Measurements from ENCODE around the gene KNDC1. TPM values are rescaled to one million over a fixed set of nuclear protein-coding genes. Genes with fewer than 3 reads are reported as not detected.
"Not testable (repeated sequence)": the region's sequence is repeated elsewhere in the genome, so short reads cannot be mapped to it uniquely, and the experiment has no call there.

Gene KNDC1
- polyA plus RNA-seq, 1 donor = 10.7 TPM

DNA sequence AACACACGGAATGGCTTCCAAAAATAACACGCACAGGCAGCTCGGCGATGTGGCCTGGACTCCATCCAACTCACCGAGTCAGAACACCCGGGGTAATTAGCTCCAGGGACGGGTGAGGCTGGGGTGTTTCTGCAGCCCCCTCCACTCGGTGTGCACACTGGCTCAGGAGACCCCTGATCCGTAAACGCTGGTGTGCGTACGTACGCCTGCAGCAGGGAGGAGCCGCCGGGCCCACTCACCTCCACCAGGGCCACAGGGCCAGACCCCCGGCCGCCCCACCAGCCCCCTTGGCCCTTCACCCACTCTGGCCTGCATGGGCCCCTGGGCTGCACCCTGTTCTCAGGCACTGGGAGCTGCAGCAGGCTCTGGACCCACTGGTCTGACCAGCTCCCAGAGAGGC lies 47.6 kb downstream of the KNDC1 start:
- DNase-seq = no peak

DNA sequence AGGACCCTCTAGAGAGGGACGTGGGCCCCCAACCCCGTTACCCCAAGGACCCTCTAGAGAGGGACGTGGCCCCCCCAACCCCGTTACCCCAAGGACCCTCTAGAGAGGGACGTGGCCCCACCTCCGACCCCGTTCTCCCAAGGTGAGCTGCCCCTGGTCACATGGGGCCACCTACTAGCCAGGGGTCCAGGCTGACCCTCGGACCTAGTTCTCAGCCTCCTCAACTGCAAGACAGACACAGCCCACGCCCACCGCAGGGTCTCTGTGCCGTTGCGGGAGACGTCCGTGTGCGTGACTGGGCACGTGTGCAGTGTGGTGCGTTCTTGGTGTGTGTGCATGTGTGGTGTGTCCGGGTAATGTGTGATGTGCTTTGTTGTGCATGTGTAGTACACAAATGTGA lies 48.4 kb downstream of the KNDC1 start:
- no peak for DNase-seq

DNA sequence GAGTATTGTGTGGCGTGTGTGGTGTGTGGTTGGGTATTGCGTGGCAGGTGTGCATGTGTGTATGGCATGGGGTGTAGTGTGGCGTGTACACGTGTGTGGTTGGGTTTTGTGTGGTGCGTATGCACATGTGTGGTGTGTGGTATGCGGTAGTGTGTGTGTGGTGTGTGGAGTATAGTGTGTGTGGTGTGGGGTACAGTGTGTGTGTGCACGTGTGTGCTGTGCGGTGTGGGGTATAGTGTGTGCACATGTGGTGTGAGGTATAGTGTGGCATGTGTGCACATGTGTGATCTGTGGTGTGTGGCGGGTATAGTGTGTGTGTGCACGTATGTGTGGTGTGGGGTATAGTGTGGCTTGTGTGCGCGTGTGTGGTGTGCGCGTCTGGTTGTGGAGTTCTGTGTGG lies 49.1 kb downstream of the KNDC1 start:
- DNase-seq = no peak

DNA sequence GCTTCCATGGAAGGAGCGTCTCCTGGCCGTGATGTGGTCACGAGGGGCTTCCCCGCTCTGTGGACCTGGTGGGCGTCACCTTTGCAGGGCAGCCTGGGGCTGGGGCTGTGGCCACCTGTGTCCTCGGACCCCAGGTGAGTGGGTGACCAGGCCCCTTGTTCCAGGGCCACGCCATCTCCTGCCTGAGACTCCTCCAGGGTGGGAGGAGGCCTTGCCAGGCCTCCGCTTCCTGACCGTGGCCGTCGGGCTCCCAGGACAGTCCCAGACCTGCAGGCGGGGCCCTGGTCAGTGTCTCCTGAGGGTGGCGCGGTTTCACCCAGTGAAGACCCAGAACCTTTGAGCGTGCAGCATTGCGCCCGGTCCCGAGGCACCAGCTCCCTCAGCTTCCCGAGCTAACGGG lies 49.6 kb downstream of the KNDC1 start:
- DNase-seq = no peak

DNA sequence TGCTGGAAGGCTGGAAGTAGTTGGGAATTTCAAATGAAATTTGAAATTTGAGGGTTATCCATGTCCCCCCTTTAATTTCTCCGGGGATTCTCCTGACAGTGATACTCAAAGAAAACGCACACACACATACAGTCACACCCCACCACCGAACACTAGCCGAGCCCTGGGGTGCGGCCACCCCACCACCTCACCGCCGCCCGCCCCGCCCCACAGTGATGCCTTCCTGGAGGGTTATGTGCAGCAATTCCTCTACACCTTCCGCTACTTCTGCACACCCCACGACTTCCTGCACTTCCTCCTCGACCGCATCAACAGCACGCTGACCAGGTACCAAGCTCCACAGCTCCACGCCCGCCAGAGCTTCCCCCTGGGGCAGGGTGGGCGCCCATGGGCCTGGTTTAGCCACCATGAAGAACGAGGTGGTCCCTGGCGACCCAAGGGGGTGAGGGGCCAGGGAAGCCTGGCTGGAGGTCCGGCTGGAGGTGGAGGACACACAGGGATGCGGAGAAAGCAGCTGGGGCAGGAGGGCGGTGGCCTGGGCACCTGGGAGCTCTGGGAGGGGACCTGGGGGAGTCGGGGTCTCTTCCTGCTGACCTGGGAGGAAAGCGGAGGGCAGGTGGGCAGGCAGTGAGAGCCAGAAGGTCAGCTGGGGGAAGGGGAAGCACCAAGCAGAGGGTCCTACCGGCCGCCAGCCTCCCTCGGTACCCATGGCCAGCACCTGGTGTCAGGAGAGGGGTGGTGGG lies 50.5 kb downstream of the KNDC1 start:
- DNase-seq = no peak

DNA sequence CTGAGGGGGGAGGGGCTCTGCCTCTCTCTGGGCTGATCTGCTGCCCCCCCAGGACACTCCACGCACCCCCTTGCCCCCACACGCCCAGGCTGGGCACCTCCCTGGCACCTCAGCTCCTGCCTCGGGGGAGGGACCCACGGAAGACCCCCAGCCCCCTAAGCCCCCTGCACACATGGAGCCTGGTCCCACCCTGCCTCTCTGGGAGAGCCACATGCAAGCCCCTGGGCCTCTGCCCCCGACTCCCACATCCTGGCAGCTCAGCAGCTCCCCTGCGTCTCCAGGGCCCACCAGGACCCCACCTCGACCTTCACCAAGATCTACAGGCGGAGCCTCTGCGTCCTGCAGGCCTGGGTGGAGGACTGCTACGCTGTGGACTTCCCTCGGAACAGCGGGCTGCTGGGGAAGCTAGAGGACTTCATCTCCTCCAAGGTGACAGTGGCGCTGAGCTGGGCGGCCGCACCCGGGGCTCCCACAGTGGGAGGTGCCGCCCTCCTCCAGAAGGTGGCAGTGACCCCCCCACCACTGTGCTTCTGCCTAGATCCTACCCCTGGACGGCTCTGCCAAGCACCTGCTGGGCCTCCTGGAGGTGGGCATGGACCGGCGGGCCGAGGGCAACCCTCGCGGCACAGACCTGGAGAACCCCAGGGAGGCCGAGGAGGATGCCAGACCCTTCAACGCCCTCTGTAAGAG lies 51.3 kb downstream of the KNDC1 start:
- no peak for DNase-seq

DNA sequence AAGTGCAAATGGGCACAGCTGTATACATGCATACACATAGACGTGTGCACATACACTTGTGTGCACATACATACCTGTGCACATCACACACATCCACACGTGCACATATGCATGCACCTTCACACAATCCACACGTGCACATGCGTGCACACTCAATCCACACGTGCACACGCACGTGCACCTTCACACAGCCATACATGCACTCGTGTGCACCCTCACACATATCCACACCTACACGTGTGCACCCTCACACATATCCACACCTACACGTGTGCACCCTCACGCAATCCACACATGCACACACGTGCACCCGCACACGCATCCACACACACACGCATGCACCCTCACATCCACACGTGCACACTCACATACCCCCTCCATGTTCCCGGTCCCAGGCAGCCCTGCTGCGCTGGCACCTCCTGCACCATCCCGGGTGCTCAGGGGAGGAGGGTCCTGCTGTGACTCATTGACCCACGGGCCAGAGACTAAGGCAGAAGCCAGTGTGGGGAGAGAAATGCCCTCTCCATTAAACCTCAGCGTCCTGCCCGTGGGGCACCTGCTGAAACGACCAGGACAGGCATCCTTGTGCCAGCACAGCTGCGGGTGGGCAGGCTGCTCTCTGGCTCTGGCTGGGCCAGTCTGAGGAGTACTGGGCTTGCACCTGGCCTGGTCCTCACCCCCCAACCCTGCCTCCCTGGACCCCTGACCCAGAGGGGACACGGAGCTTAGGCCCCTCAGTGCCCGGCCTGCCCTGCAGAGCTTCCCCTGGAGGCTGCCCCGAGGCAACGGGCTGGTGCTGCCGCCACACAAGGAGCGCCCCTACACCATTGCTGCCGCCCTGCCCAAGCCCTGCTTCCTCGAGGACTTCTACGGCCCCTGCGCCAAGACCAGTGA lies 52.2 kb downstream of the KNDC1 start:
- no peak for DNase-seq

DNA sequence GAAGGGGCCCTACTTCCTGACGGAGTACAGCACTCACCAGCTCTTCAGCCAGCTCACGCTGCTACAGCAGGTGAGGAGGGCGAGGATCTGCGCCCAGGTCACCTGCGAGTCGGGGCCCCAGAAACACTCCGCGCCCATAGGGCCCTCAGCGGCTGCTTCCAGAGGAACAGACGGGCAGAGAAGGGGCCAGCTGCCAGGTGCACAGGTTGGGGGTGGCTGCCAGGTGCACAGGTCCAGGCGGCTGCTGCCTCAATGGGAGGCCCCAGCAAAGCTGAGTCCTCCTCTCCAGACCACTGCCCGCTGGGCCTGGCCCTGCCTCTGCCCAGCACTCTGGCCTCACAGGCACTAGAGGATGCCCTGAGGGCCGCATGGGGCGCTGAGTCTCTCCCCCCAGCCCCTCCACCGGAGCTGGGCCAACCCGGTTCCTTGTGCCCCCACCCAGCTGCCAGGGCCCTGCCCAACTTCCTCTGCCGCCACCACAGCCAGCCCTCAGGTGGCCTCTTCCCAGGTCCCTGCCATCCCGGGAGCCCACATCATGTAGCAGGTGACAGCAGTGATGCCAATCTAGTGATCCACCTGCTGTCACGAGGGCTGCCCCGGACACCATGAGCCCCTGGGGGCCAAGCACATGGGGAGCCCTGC lies 53.0 kb downstream of the KNDC1 start:
- DNase-seq = no peak

DNA sequence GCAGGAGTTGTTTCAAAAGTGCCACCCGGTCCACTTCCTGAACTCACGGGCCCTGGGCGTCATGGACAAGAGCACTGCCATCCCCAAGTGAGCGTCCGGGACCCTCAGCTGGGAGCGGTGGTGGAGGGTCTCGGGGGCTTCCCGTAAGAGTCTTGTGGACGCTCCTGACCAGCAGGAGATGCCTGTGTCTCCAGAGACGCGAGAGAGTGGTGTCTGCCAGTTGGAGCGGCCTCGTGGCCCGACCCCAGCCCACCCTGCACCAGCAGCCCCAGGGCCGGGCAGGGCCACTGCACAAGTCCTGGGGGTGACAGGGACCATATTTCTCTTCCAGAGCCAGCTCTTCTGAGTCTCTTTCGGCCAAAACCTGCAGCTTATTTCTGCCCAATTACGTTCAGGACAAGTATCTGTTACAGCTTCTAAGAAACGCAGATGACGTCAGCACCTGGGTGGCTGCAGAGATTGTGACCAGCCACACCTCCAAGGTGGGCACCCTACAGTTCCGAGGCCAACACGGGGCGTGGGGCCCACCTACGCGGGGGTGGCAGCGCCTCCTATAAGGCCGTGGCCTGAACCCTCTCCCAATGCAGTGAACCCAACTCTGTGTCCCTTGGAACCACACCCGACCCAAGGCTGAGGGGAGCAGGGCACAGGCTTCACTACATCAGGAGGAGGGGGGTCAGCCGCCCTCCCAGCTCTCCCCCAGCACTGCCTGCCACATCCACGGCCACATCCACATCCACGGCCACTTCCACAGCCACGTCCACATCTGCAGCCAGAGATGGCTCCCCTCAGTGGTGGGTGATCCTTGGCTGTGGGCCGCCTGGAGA lies 53.8 kb downstream of the KNDC1 start:
- no peak for DNase-seq

DNA sequence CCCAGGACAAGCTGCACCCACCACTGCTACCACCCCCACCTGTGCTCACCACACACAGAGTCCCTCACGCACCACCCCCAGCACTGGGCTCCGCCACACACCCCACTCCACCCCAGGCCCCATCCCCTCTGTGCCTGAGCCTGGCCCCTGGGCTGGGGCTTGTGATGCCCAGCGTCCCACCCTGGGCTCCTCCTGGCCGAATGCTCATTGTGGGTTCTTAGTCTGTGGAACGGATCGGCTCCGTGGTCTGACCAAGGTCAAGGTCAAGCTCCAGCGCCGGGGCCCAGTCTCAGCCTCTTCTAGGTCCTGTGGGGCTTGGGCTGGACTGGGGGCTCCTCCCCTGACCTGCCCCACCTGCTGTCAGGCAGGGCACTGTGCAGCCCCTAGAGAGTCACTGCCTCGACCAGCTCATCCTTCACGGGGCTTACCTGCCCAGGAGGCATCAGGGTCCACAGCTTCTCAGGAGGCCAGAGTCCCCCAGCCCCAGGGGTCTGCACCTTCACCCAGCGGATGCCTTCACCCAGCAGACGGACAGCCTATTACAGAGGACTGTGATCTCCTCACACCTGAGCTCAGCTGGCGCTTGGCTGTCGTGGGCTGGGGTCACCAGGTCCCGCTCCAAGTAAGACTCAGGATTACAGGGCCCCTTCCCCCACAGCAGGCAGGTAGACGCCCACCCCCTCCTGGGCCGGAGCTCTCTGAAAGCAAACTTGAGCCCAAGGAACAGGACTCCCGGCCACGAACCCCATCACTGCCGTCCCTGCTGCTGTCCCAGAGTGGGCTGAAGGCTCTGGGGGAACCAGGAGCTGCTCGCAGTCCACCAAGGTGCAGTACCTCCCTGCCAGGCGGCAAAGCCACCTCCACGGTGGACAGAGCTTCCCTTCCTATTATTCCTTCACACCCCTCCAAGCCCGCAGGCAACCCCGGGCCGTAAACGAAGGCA lies 54.7 kb downstream of the KNDC1 start:
- DNase-seq = no peak

DNA sequence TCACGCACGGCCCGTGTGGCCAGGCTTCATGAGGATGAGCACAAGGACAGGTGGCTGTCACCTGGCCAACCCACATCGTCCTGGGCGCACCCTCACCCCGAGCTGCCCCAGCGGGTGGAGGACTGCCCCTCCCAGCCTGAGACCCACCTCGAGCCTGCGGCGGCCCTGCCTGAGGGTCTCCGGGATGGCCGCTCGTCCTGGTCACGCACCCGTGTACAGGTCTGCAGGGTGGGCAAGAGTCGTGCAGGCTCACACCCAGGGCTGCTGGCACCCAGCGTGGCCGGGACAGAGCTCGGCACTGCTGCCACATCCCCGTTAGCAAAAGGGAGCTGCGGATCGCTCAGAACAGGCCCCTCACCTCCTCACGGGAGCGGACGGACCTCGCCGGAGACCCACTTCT lies 55.6 kb downstream of the KNDC1 start:
- DNase-seq = no peak

DNA sequence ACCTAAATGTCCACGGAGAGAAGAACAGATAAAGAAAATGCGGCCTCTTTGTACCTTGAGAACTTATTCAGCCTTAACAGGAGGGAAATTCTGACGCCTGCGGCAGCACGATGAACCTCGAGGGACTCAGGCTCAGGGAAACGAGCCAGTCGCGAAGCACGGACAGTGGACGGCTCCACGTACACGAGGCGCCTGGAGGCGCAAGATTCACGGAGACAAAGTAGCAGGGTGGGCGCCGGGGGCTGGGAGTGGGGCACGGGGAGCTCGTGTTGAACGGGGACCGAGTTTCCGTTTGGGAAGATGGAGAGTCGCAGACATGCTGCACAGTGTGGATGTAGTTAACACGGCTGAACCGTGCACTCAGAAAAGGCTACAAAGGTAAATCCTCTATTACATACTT lies 56.8 kb downstream of the KNDC1 start:
- no peak for DNase-seq

DNA sequence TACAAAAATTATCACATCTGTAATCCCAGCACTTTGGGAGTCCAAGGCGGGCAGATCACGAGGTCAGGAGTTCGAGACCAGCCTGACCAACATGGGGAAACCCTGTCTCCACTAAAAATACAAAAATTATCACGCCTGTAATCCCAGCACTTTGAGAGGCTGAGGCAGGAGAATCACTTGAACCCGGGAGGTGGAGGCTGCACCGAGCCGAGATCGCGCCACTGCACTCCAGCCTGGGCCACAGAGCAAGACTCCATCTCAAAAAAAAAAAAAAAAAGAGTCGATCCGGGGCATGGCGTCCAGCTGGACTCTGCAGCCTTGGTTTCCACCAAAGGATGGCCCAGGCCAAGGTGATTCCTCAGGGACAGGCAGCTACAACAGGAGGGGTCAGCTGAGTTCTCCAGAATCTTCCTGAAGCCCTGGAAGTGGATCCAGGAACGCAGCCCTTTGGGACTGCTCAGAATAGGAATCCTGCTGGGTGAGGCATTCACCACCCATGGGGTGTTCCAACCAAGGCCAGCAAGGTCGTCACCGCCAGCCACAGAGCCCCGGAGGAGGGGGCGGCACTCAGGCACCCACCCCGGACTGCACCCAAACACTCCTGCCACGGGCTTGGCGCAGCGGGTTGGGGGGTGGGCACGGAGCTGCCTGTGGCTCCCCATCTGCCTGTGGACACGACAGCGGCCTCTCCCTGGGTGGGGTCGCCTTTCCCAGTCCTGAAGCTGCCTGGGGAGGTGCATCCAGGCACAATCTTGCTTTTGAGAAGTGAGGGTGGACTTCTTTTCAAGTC lies 58.0 kb downstream of the KNDC1 start:
- DNase-seq = no peak

DNA sequence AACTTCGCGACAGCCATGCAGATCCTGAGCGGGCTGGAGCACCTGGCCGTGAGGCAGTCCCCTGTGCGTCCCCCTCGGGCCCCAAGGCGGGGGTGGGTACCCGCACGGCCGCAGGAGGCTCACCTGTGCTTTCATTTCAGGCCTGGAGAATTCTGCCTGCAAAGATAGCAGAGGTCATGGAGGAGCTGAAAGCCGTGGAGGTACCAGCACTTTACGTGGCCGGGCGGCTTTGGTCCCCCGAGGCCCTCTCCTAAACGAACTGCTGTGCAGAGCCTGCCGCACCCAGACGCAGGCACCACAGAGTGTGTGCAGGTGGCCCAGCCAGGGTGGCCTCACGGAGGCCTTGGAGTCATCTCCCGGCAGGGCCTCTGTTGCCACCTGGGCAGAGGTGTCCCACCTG lies 58.9 kb downstream of the KNDC1 start:
- DNase-seq = no peak

DNA sequence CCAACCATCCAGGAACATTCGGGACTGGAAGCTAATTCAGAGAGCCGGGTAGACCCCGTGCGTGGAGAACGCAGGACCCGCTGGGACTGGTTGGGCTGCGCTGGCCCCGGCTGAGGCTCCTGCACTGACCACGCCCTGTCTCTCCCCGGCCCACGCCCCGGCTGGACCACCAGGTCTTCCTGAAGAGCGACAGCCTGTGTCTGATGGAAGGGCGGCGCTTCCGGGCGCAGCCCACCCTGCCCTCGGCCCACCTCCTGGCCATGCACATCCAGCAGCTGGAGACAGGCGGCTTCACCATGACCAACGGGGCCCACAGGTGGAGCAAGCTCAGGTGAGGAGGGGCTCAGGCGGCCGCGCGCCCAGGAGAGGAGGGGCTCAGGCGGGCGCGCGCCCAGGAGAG lies 59.8 kb downstream of the KNDC1 start:
- DNase-seq = no peak

DNA sequence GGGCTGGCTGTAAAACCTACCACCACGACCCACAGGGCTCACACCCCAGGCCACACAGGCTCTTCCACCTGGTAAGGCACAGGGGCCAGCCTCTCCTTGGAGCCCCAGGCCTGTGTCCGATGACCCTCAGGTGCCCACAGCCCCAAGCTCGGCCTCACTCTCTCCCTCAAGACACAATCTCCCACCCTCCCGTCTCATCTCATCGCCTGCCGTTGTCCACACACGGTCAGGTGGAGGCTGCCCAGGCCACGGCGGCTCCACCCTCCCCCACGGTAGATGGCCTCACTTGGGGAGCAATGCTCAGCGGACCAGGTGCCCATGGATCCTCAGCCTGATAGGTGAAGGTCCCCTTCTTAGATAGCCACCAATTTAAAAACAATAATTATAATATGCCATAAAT lies 61.3 kb downstream of the KNDC1 start:
- no peak for DNase-seq

DNA sequence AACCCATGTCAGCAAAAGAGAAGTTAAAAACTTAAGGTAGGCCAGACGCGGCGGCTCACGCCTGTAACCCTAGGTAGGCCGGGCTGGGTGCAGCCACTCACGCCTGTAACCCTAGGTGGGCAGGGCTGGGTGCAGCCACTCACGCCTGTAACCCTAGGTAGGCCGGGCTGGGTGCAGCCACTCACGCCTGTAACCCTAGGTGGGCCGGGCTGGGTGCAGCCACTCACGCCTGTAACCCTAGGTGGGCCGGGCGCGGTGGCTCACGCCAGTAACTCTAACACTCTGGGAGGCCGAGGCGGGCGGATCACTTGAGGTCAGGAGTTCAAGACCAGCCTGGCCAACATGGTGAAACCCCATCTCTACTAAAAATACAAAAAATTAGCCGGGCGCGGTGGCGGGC lies 61.7 kb downstream of the KNDC1 start:
- not testable (repeated sequence) for DNase-seq

DNA sequence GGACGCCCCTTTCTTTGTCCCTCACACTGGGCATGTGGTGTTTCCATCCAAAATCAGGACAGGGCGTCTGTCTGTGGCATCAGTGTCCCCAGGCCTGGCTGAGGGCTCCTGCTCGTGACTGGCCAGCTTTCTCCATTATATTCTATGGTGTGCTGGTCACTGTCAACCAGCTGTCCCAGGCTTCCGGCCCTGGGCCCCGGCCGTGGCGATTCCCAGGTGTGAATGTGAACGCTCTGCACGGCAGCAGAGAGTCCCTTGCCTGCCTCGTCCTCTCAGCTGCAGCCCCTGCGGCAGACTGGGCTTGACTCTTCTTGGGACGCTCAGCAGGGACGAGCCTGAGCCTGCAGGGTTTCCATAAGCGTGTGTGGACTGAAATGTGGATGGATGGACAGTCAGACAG lies 64.1 kb downstream of the KNDC1 start:
- no peak for DNase-seq

DNA sequence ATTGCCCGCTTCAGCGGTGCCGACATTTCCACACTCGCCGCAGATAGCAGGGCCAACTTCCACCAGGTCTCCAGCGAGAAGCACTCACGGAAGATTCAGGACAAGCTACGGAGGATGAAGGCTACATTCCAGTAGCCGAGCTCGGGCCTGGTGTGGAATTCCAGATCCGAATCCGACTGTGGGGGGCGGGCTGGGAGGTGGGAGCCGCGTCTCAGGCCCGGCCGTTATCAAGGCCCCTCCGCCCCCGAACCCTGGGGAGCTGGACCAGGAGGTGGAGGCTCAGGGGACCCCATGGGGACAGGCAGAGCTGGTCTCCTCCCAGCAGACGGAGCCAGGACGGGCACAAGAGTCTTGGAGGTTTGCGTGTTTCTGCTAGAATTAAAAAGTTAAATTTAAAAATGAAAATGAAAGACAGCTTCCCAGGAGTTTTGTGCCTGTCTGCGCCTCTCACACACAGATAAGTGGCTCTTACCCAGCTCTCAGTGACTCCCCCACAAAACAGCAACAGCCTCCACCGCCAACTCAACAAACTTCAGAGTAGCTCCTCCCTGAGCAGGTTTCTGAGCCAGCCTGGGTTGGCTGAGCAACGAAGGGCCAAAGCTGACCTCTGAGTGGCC lies 64.8 kb downstream of the KNDC1 start:
- no peak for DNase-seq

All from hindlimb muscle (tissue), 1 donor.